Mesenchymal stem cell (in vitro differentiated cells and primary cell): ENCODE data around the gene NTSR1. TPM values are rescaled to one million over a fixed set of nuclear protein-coding genes. Genes with fewer than 3 reads are reported as not detected.
A peak's percentile ranks its signal among the peaks of the same experiment; 100 is the strongest.

ENCODE experiments used
- DNase-seq: peaks from one replicate; pipeline ENCODE4 v3.0.0-alpha.2; 2013
- H2AFZ ChIP-seq: one replicate; pipeline ENCODE4 v1.6.1; 2013; ENCODE audit warnings: low read depth, mild to moderate bottlenecking, control low read depth, inconsistent platforms, low read length, moderate library complexity
- H2AK5ac ChIP-seq: 2 replicates; pipeline ENCODE4 v1.6.1; 2013; ENCODE audit warnings: low read length, moderate library complexity, mild to moderate bottlenecking, inconsistent platforms; ENCODE audit not compliant: severe bottlenecking
- H2BK120ac ChIP-seq: one replicate; pipeline ENCODE4 v1.6.1; 2013; ENCODE audit warnings: low read depth, mild to moderate bottlenecking, inconsistent platforms, low read length, moderate library complexity
- H2BK12ac ChIP-seq, 2 experiments: one replicate each; pipeline ENCODE4 v1.6.1; 2013; ENCODE audit warnings: inconsistent platforms in 2 of 2, low read length in 2 of 2, mild to moderate bottlenecking in 2 of 2, moderate library complexity in 2 of 2, control low read depth in 1 of 2
- H2BK15ac ChIP-seq: one replicate; pipeline ENCODE4 v1.6.1; 2013; ENCODE audit warnings: mild to moderate bottlenecking, low read depth, inconsistent platforms; ENCODE audit not compliant: poor library complexity, severe bottlenecking
- H2BK5ac ChIP-seq: 2 replicates; pipeline ENCODE4 v1.6.1; 2013; ENCODE audit warnings: low read depth, mild to moderate bottlenecking, low read length, control low read depth, inconsistent platforms; ENCODE audit not compliant: poor library complexity, severe bottlenecking
- H3K14ac ChIP-seq, 2 experiments: one replicate each; pipeline ENCODE4 v1.6.1; 2013; ENCODE audit warnings: inconsistent platforms in 2 of 2, low read length in 2 of 2, control low read depth in 1 of 2, mild to moderate bottlenecking in 1 of 2, moderate library complexity in 1 of 2
- H3K18ac ChIP-seq, 2 experiments: one replicate each; pipeline ENCODE4 v1.6.1; 2013; ENCODE audit warnings: inconsistent platforms in 2 of 2, low read length in 2 of 2, control low read depth in 1 of 2, low read depth in 1 of 2, mild to moderate bottlenecking in 1 of 2
- H3K23ac ChIP-seq, 2 experiments: one replicate each; pipeline ENCODE4 v1.6.1; 2013; ENCODE audit warnings: inconsistent platforms in 2 of 2, low read length in 2 of 2, mild to moderate bottlenecking in 2 of 2, moderate library complexity in 2 of 2, control low read depth in 1 of 2
- H3K27ac ChIP-seq: 2 replicates; pipeline ENCODE4 v1.5.1; 2013; ENCODE audit warnings: mild to moderate bottlenecking, moderate library complexity, low read length, control low read depth, inconsistent platforms; ENCODE audit not compliant: poor library complexity, severe bottlenecking
- H3K27me3 ChIP-seq, 2 experiments: 2 replicates each; pipeline versions ENCODE4 v1.6.1 to v1.7.0; 2013; ENCODE audit warnings: low read length in 2 of 2, mild to moderate bottlenecking in 2 of 2, moderate library complexity in 2 of 2, control low read depth in 1 of 2, inconsistent platforms in 1 of 2; ENCODE audit not compliant: control insufficient read depth in 1 of 2, insufficient read depth in 1 of 2
- H3K36me3 ChIP-seq, 2 experiments: 2 replicates each; pipeline versions ENCODE4 v1.6.1 to v1.7.0; 2013; ENCODE audit warnings: low read length in 2 of 2, control low read depth in 1 of 2, inconsistent platforms in 1 of 2, low read depth in 1 of 2, mild to moderate bottlenecking in 1 of 2; ENCODE audit not compliant: insufficient read depth in 2 of 2, control insufficient read depth in 1 of 2
- H3K4ac ChIP-seq, 2 experiments: one replicate each; pipeline ENCODE4 v1.6.1; 2013; ENCODE audit warnings: inconsistent platforms in 2 of 2, low read length in 2 of 2, mild to moderate bottlenecking in 2 of 2, moderate library complexity in 2 of 2, control low read depth in 1 of 2, low read depth in 1 of 2
- H3K4me1 ChIP-seq: 2 replicates; pipeline ENCODE4 v1.6.1; 2013; ENCODE audit warnings: low read depth, low read length, control low read depth; ENCODE audit not compliant: control insufficient read depth, insufficient read depth
- H3K4me2 ChIP-seq: 2 replicates; pipeline ENCODE4 v1.6.1; 2013; ENCODE audit warnings: low read length, mild to moderate bottlenecking, inconsistent platforms; ENCODE audit not compliant: poor library complexity, severe bottlenecking
- H3K4me3 ChIP-seq, 2 experiments: 2 replicates each; pipeline versions ENCODE4 v1.5.1 to v1.7.0; 2013; ENCODE audit warnings: low read length in 2 of 2, mild to moderate bottlenecking in 2 of 2, control low read depth in 1 of 2, low read depth in 1 of 2; ENCODE audit not compliant: insufficient read depth in 1 of 2
- H3K79me1 ChIP-seq: replicated peaks from 2 replicates; pipeline ENCODE4 v1.6.1; 2013; ENCODE audit warnings: mild to moderate bottlenecking, control low read depth, low read length, inconsistent platforms; ENCODE audit not compliant: poor library complexity, severe bottlenecking
- H3K9ac ChIP-seq: 2 replicates; pipeline ENCODE4 v1.7.0; 2013; ENCODE audit warnings: mild to moderate bottlenecking, low read length, moderate library complexity
- H3K9me3 ChIP-seq: 2 replicates; pipeline ENCODE4 v1.7.0; 2013; ENCODE audit warnings: mild to moderate bottlenecking, low read length; ENCODE audit not compliant: control insufficient read depth
- H4K8ac ChIP-seq: one replicate; pipeline ENCODE4 v1.6.1; 2013; ENCODE audit warnings: inconsistent platforms, mild to moderate bottlenecking, low read length, moderate library complexity
- H4K91ac ChIP-seq: one replicate; pipeline ENCODE4 v1.6.1; 2013; ENCODE audit warnings: mild to moderate bottlenecking, low read length, inconsistent platforms
- WGBS: methylation state at CpG from one replicate; pipeline ENCODE4 v1.1.7; 2013; ENCODE audit warnings: mixed read lengths; 5-methylcytosine and 5-hydroxymethylcytosine counted together
- polyA plus RNA-seq, 2 experiments: library from polyadenylated mRNA; stranded (reverse); fragments of 200-250 nt; gene quantifications; one replicate each; pipeline ENCODE4 v1.2.3, GENCODE V29; 2013

Gene NTSR1
- 0.01 TPM for polyA plus RNA-seq (2013, experiment 1 of 2)
- 0.07 TPM for polyA plus RNA-seq (2013, experiment 2 of 2)

DNA sequence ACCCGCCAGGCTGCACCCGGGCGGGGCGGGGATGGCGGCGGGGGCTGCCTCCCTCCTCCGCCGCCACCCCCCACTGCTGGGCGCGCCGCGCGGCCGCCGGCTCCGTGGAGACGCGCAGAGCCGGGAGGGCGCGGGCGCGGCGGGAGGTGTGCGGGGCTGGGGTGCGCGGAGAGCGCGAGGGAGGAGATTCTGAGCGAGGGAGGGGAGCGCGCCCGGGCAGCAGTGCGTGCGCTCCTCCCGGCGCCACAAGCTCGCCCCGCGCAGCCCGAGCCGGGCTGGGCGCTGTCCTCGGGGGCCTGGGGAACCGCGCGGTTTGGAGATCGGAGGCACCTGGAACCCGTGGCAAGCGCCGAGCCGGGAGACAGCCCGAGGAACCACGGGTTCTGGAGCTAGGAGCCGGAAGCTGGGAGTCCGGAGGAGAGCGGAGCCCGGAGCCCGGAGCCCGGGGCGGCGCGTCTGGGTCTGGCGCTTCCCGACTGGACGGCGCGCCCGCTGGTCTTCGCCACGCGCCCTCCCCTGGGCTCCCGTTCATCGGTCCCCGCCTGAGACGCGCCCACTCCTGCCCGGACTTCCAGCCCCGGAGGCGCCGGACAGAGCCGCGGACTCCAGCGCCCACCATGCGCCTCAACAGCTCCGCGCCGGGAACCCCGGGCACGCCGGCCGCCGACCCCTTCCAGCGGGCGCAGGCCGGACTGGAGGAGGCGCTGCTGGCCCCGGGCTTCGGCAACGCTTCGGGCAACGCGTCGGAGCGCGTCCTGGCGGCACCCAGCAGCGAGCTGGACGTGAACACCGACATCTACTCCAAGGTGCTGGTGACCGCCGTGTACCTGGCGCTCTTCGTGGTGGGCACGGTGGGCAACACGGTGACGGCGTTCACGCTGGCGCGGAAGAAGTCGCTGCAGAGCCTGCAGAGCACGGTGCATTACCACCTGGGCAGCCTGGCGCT, at the start of gene NTSR1:
TSS of gene NTSR1 (plus strand) at position 246 of the 946 bp plus-strand sequence. CDS start at position 618, 372 bp downstream.
- H3K4me2 ChIP-seq, result peak within 1 kb of the TSS; percentile 45
- peaks cover 0 to 4% of the 10 kb centered on the region in 2 experiments for H3K36me3 ChIP-seq
- H2AFZ ChIP-seq, result no peak within 1 kb of the TSS
- no peak within 1 kb of the TSS for H3K4ac ChIP-seq
- no peak within 1 kb of the TSS for H2BK12ac ChIP-seq
- no peak within 1 kb of the TSS for H3K18ac ChIP-seq
- H2BK120ac ChIP-seq, result no peak within 1 kb of the TSS
- no peak for DNase-seq
- peaks cover 31% of the 10 kb centered on the region for H3K4me1 ChIP-seq
- no peak within 1 kb of the TSS for H2BK5ac ChIP-seq
- H3K4me3 ChIP-seq, result peak within 1 kb of the TSS; percentile 2 to 63
- no peaks in the 10 kb centered on the region for H3K79me1 ChIP-seq
- H3K27ac ChIP-seq, result no peak within 1 kb of the TSS
- no peak within 1 kb of the TSS for H2BK15ac ChIP-seq
- 26% methylated on average over 75 of the region's 124 CpGs for WGBS
- H4K8ac ChIP-seq, result no peak within 1 kb of the TSS
- H2AK5ac ChIP-seq, result no peak within 1 kb of the TSS
- H3K23ac ChIP-seq, result no peak within 1 kb of the TSS
- H4K91ac ChIP-seq, result peak within 1 kb of the TSS; percentile 35
- peaks cover 39 to 43% of the 10 kb centered on the region in 2 experiments for H3K27me3 ChIP-seq
- no peak within 1 kb of the TSS for H3K9ac ChIP-seq
- H3K14ac ChIP-seq, result no peak within 1 kb of the TSS
- no peaks in the 10 kb centered on the region for H3K9me3 ChIP-seq

DNA sequence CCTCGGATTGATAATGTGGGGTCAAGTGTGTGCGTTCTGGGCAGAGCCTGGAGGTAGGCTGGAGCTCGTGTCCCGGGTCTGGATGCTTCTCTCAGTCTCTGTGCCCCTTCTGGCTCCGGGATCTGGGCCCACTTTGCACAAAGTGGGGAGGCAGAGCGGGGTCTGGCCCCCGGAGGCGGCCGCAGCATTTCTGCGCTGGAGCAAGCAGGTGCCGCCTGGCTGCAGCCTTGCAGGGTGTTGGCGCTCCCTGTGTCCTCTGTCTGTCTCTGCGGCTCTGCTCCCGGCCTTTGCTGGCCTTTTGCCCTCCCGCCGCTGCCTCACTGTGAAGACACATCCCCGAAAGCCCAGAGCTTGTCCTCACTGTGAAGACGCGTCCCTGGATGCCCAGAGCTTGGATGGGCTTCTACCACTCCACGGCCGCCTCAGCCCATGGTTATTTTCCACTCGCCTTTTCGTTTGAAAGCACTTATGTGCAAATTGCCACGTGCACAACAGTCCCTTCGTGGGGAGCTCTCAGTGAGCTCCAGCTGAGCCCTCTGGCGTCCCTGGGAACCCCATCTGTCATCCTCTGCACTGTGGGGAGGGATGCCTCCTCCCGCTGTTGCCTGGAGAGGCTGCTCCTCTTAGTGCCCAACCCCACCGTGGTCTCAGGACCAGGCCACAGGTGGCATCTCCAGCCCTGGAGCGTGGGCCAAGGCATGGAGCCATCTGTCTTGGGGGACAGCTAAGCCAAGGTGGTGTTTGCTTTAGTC, 49.0 kb upstream of the NTSR1 start:
- Histone ChIP-seq H3K27ac (no peak overlapping the region), H3K36me3 (peaks cover 0 to 86% of the 10 kb centered on the region in 2 experiments), H2AFZ (no peak overlapping the region), H3K4ac (no peak overlapping the region), H4K8ac (no peak overlapping the region), H2BK15ac (no peak overlapping the region), H2AK5ac (no peak overlapping the region), H2BK12ac (no peak overlapping the region), H3K9me3 (no peaks in the 10 kb centered on the region), H2BK5ac (no peak overlapping the region), H4K91ac (no peak overlapping the region), H3K18ac (no peak overlapping the region), H3K4me1 (peaks cover 12% of the 10 kb centered on the region), H3K9ac (no peak overlapping the region), H3K27me3 (peaks cover 0 to 5% of the 10 kb centered on the region in 2 experiments), H3K23ac (no peak overlapping the region), H3K4me3 (no peak overlapping the region), H3K14ac (no peak overlapping the region), H2BK120ac (no peak overlapping the region), H3K4me2 (no peak overlapping the region), H3K79me1 (peaks cover 20% of the 10 kb centered on the region)
- WGBS, result 88% methylated on average over 29 of the region's 29 CpGs
- no peak for DNase-seq

DNA sequence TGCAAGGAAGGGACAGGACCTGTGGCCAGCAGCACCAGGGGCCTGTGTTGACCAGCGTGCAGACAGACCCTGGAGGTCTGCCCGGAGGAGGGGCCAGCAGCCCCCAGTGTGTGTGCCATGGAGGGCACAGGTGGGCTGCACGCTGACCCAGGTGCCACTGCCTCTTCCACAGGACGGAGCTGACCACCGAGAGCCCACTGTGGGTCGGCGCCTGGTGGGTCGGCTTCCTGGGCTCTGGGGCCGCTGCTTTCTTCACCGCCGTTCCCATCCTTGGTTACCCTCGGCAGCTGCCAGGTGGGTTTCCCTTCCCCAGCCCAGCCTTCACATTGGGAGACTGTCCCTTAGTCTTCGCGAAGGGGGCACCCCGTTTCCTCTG, 48.4 kb upstream of the NTSR1 start:
- no peak overlapping the region for H2AFZ ChIP-seq
- DNase-seq, result no peak
- WGBS, result 92% methylated on average over 15 of the region's 15 CpGs

DNA sequence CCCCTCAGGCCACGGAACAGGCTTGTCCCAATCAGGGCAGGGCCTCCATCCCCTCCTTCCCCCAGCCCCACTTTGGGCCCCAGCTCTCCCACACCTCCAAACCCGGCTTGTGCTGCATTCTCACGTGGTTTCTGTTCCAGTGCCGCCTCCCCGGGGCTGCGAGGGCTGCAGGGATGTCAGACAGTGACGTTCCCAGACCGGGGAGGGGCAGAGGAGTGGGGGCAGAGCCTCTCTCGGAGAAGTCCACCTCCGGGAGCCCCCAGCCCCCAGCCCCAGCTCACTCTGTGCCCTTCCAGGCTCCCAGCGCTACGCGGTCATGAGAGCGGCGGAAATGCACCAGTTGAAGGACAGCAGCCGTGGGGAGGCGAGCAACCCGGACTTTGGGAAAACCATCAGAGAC, 47.9 kb upstream of the NTSR1 start:
- no peak for DNase-seq
- Histone ChIP-seq H3K27me3 (peaks cover 0 to 5% of the 10 kb centered on the region in 2 experiments), H3K4me3 (no peak overlapping the region), H3K79me1 (peaks cover 17% of the 10 kb centered on the region), H3K36me3 (peaks cover 0 to 89% of the 10 kb centered on the region in 2 experiments), H3K4ac (no peak overlapping the region), H2AFZ (no peak overlapping the region), H2AK5ac (no peak overlapping the region), H3K18ac (no peak overlapping the region), H3K9me3 (no peaks in the 10 kb centered on the region), H4K91ac (no peak overlapping the region), H3K14ac (no peak overlapping the region), H3K4me1 (peaks cover 12% of the 10 kb centered on the region), H2BK12ac (no peak overlapping the region), H3K27ac (no peak overlapping the region), H2BK120ac (no peak overlapping the region), H3K23ac (no peak overlapping the region), H2BK5ac (no peak overlapping the region), H3K9ac (no peak overlapping the region), H3K4me2 (no peak overlapping the region), H4K8ac (no peak overlapping the region), H2BK15ac (no peak overlapping the region)
- WGBS, result 91% methylated on average over 18 of the region's 18 CpGs

More for the DNA sequence above, 48.4 kb upstream of the NTSR1 start:
- Histone ChIP-seq H3K14ac (no peak overlapping the region), H4K8ac (no peak overlapping the region), H3K36me3 (peaks cover 0 to 89% of the 10 kb centered on the region in 2 experiments), H3K4me3 (no peak overlapping the region), H3K9me3 (no peaks in the 10 kb centered on the region), H3K27ac (no peak overlapping the region), H3K4me2 (no peak overlapping the region), H3K4ac (no peak overlapping the region), H3K4me1 (peaks cover 12% of the 10 kb centered on the region), H2AK5ac (no peak overlapping the region), H3K18ac (no peak overlapping the region), H3K9ac (no peak overlapping the region), H3K79me1 (peaks cover 20% of the 10 kb centered on the region), H3K27me3 (peaks cover 0 to 5% of the 10 kb centered on the region in 2 experiments), H2BK120ac (no peak overlapping the region), H2BK5ac (no peak overlapping the region), H2BK12ac (no peak overlapping the region), H4K91ac (no peak overlapping the region), H2BK15ac (no peak overlapping the region), H3K23ac (no peak overlapping the region)
